Natural killer cell (primary cell): ENCODE data around the gene NID1. TPM values are rescaled to one million over a fixed set of nuclear protein-coding genes. Genes with fewer than 3 reads are reported as not detected.

ENCODE experiments used
- ATAC-seq, 3 donors: fragments of 150-1000 bp in 2 of 3; fragments of 200-7000 bp in 1 of 3; cut with Tn5 transposase; 1 replicate in 1 of 3; 2 replicates in 2 of 3; pipeline ENCODE4 v1.10.0; 2021; ENCODE audit warnings: mild to moderate bottlenecking in 2 of 3, moderate library complexity in 2 of 3
- DNase-seq, 2 donors: peaks; one replicate each; pipeline versions ENCODE4 v3.0.0 to v3.0.0-alpha.2; 2013 to 2021; ENCODE audit warnings: mixed read lengths in 1 of 2
- H3K27ac ChIP-seq: one replicate; pipeline ENCODE4 v1.5.1; 2013; ENCODE audit warnings: mild to moderate bottlenecking, low read length
- H3K27me3 ChIP-seq: one replicate; pipeline ENCODE4 v1.6.1; 2013; ENCODE audit warnings: low read length; ENCODE audit not compliant: control insufficient read depth, insufficient read depth
- H3K36me3 ChIP-seq: one replicate; pipeline ENCODE4 v1.6.1; 2013; ENCODE audit warnings: low read length; ENCODE audit not compliant: control insufficient read depth, insufficient read depth
- H3K4me1 ChIP-seq: one replicate; pipeline ENCODE4 v1.6.1; 2013; ENCODE audit warnings: low read length; ENCODE audit not compliant: control insufficient read depth, insufficient read depth
- H3K4me3 ChIP-seq: one replicate; pipeline ENCODE4 v1.5.1; 2013; ENCODE audit warnings: low read length
- H3K9me3 ChIP-seq: one replicate; pipeline ENCODE4 v1.6.1; 2013; ENCODE audit warnings: low read length; ENCODE audit not compliant: control insufficient read depth, insufficient read depth
- H3K27ac Mint-ChIP-seq, 2 donors: one replicate each; pipeline ENCODE4 v1.8.0; 2022; ENCODE audit warnings: mild to moderate bottlenecking in 2 of 2, mixed read lengths in 2 of 2, moderate library complexity in 1 of 2
- H3K27me3 Mint-ChIP-seq, 2 donors: one replicate each; pipeline ENCODE4 v1.8.0; 2022; ENCODE audit warnings: low read depth in 2 of 2, mixed read lengths in 2 of 2
- H3K36me3 Mint-ChIP-seq: one replicate; pipeline ENCODE4 v1.8.0; 2022; ENCODE audit warnings: mixed read lengths
- H3K4me1 Mint-ChIP-seq, 2 donors: one replicate each; pipeline ENCODE4 v1.8.0; 2022; ENCODE audit warnings: mixed read lengths in 2 of 2
- H3K4me3 Mint-ChIP-seq: one replicate; pipeline ENCODE4 v1.8.0; 2022; ENCODE audit warnings: mild to moderate bottlenecking, moderate library complexity, mixed read lengths
- H3K9me3 Mint-ChIP-seq, 2 donors: one replicate each; pipeline ENCODE4 v1.8.0; 2022; ENCODE audit warnings: mixed read lengths in 2 of 2
- CTCF ChIP-seq: fragments of 200-600 bp; IDR thresholded peaks from one replicate; pipeline ENCODE4 v1.8.0; 2022; ENCODE audit warnings: antibody characterized with exemption
- WGBS: methylation state at CpG from one replicate; pipeline ENCODE4 v1.1.7; 2013; ENCODE audit warnings: missing lambda C conversion rate; ENCODE audit not compliant: insufficient coverage; 5-methylcytosine and 5-hydroxymethylcytosine counted together
- intact Hi-C: fragments of 100-400 bp; cut with micrococcal nuclease; formaldehyde crosslinking; loops from one replicate; pipeline ENCODE4 v1.14.2; 2022
- total RNA-seq, 4 donors: library from RNA; stranded (reverse); fragments of 120-200 nt in 1 of 4; gene quantifications; one replicate each; pipeline versions ENCODE4 v1.2.3 to v1.2.4, GENCODE V29; 2013 to 2022

NID1 gene
- total RNA-seq, 3 donors from 2014 or later (not counting 1 experiment from before 2014, with no cell fraction given): 0.32 to 0.92 (median 0.85) TPM

DNA sequence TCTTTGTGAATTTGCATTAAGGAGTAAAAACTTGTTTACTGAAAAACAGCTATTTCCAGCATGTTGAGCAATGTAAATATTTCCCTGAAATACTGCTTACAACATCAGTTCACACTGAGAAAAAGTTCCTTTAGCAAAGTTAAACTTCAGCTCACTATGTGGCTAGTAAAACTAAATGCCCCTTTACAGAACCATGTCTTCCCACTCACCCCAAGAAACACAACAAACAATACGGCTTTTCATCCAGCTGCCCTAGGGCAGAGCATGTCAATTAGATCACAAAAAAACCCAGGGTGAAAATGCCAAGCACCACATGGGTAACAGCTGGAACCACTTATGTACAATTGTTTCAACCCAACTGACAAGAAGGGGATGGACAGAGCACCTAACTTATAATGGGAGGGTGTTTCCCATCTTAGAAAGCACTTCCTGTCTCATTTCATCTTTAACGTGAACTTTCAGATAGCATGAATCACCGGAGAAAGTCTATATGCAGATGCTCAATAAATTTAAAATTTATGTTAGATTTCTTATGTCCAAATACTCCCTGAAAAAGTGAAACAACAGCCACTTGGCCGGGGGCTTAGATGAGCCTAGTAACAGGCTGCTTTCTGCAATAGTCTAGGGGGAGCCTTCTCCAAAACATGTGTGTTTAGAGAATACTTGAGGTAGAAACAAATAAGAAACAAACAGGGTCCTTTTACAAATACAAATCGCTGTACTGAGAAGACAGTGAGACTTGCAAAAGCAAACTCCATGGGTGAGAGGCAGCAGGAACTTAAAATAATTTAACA, 6.6 kb downstream of the NID1 start:
- no peaks in the 10 kb centered on the region for H3K4me1 ChIP-seq
- no peak overlapping the region for H3K27ac Mint-ChIP-seq
- 53% methylated on average over 2 of the region's 5 CpGs for whole genome bisulfite sequencing
- H3K4me3 ChIP-seq: no peak overlapping the region
- DNase-seq (peak in 1 of 2 donors; percentile 24), ATAC-seq (peak in 1 of 3 donors; percentile 21)
- H3K27me3 ChIP-seq: peaks cover 3% of the 10 kb centered on the region
- no peaks in the 10 kb centered on the region for H3K9me3 ChIP-seq
- no peaks in the 10 kb centered on the region for H3K9me3 Mint-ChIP-seq
- peaks cover 0 to 4% of the 10 kb centered on the region in 2 donors for H3K4me1 Mint-ChIP-seq
- H3K4me3 Mint-ChIP-seq: no peak overlapping the region
- no peak overlapping the region for H3K27ac ChIP-seq
- H3K36me3 ChIP-seq: no peaks in the 10 kb centered on the region
- intact Hi-C loops: no loop called here
- peaks cover 16 to 43% of the 10 kb centered on the region in 2 donors for H3K27me3 Mint-ChIP-seq
- no peaks in the 10 kb centered on the region for H3K36me3 Mint-ChIP-seq
- TF ChIP-seq CTCF: no peak

DNA sequence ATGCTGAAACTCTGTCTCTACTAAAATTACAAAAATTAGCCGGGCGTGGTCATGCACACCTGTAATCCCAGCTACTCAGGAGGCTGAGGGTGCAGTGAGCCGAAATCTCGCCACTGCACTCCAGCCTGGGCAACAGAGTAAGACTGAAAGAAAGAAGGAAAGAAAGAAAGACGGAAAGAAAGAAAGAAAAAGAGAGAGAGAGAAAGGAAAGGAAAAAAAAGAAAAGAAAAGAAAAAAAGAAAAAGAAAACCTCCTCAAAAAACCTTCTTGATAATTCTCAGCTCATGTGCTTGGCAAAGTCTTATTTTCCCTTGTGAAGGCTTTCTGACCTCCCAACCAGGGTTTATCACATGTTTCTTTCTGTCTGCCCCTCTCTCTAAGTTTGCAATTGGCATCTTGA, 7.3 kb downstream of the NID1 start:
- Histone ChIP-seq H3K4me1 (no peaks in the 10 kb centered on the region), H3K36me3 (no peaks in the 10 kb centered on the region), H3K27ac (no peak overlapping the region), H3K9me3 (no peaks in the 10 kb centered on the region), H3K27me3 (peaks cover 3% of the 10 kb centered on the region), H3K4me3 (no peak overlapping the region)
- Mint-ChIP-seq H3K27me3 (peaks cover 15 to 47% of the 10 kb centered on the region in 2 donors), H3K9me3 (no peaks in the 10 kb centered on the region), H3K4me3 (no peak overlapping the region), H3K27ac (no peak overlapping the region), H3K36me3 (no peaks in the 10 kb centered on the region), H3K4me1 (peaks cover 0 to 4% of the 10 kb centered on the region in 2 donors)
- ATAC-seq (no peak), DNase-seq (no peak)
- no peak for TF ChIP-seq CTCF
- WGBS: 97% methylated on average over 4 of the region's 5 CpGs
- intact Hi-C loops: no loop called here

DNA sequence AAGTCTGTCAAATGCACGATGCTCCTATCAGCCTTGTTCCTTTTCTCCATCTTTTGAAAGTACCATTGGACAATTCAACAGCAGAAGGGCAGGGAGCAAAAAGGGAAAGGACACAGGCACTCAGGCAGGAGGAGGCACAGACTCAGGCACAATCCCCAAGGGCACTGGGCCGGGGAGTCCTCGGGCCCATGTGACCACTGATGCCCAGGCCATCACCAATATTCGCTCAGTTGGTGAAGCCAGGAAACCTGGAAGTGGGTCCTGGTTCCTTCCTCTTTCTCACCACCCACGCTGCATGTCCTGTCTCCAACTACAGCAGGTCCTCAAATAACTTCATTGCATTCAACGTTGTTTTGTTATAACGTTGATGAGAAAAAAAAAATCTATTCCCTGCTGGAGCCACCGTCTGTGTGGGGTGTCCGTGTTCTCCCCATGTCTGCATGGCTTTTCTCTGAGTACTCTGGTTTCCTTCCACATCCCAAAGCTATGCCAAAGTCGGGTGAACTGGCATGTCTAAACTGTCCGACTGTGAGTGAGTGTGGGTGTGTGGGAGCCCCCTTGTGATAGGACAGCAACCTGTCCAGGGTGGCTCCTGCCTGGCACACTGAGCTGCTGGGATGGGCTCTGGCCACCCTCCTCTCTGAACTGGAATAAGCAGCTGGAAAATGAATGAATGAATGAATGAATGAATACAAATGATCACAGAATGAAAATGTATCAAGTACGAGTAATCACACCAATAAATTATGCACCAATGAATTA, 12.5 kb downstream of the NID1 start:
- WGBS: 23% methylated on average over 12 of the region's 12 CpGs
- Mint-ChIP-seq H3K27ac (no peak overlapping the region), H3K27me3 (peaks cover 17 to 32% of the 10 kb centered on the region in 2 donors)

More for the DNA sequence above, 12.5 kb downstream of the NID1 start:
- DNase-seq: no peak
- Histone ChIP-seq H3K4me3 (no peak overlapping the region), H3K4me1 (no peaks in the 10 kb centered on the region), H3K9me3 (no peaks in the 10 kb centered on the region), H3K27ac (no peak overlapping the region), H3K36me3 (no peaks in the 10 kb centered on the region), H3K27me3 (no peaks in the 10 kb centered on the region)
- no peaks in the 10 kb centered on the region for H3K9me3 Mint-ChIP-seq
- intact Hi-C loops: no loop called here
- no peak overlapping the region for H3K4me3 Mint-ChIP-seq
- H3K4me1 Mint-ChIP-seq: no peaks in the 10 kb centered on the region
- no peak for TF ChIP-seq CTCF
- no peak for ATAC-seq
- no peaks in the 10 kb centered on the region for H3K36me3 Mint-ChIP-seq
